CD4-positive, alpha-beta T cell treated with Interleukin-15 for 1 hour (primary cell): Measurements from ENCODE around the gene ADK.

Experiments used
- DNase-seq: peaks from one replicate; pipeline ENCODE4 v3.0.0-alpha.2; 2020

Gene ADK

DNA sequence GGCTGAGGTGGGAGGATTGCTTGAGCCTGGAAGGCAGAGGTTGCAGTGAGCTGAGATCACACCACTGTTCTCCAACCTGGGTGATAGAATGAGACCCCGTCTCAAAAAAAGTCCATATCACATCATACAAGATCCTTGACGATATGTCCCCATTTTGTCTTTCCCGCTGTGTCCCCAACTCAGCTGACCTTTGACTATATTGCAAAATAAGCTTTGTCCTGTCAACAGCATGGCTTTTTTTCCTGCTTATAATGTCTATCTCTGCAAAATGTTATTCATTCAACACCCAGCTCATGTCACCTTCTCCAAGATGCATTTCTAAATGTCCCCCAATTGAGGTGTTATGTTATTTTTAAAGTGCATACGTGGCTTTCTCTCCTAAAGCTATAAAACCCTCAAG, 539.4 kb downstream of the ADK start:
- no peak for DNase-seq

DNA sequence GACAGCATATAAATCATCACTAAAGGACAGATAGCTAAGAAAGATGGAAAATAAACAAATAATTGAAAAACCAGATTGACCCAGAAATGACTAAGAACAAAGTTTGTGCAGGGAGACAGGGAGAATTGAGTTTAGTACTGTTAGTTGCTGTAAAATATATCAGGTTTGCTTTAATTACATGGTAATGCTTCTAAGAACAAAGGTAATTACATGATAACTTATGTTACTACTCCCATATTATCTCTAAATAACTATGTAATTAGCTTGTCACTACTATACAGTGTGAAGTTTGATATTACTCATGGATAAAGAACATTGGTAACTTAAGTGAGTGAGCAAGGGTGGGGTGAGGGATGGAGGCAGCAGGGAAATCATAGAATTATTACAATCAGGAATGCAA, 540.1 kb downstream of the ADK start:
- no peak for DNase-seq

DNA sequence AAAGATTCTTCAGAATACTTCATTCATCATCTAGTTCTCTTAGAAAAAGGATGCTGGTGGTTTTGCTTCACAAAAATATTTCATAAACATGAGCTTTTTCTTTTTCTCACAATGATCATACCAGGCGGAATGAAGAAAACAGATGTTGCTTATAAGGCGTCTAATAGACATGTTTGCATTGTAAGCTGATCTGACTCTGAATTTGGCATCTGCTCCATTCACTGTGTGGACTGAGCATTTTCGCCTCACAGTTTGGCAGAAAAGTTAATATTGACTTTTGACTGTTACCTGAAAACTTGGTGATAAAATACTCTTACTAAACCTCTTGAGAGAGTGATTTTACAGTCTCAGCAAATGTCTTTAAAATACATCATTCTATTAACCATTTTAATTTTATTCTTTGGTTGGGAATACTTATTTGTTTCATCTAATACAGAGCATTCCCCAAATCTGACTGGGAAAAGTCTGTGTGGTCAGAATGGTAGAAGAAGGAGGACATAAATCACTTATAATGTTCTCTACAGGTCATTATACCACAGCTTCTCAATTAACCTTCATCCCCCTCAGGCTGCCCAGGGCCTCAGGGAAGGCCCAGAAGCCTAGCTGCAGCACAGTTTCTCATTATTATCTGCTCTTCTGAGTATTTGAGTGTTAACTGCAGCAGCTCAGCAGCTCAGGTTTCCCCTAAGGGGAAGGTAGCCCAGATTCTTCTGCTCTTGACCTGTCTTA, 553.8 kb downstream of the ADK start:
- DNase-seq = no peak

DNA sequence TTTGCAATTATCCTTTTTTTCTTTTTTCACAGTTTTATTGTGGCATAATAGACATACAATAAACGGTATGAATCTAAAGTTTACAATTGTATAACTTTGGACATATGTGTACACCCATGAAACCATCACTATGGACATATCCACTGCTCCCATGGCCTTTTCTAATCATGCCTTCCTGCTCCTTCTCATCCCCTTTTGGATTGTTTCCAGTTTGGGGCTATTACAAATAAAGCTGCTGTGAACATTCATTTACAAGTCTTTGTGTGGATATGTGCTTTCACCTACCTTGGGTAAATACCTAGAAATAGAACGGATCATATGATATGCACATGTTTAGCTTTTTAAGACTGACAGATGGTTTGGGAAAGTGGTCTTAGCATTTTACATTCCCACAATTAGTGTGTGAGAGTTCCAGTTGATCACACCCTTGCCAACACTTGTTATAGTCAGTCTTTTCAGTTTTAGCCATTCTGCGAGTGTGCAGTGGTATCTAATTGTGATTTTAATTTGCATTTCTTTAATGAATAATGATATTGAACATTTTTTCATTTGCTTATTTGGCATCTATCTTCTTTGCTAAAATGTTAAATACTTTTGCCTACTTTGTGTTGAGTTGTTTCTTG, 554.4 kb downstream of the ADK start:
- no peak for DNase-seq

DNA sequence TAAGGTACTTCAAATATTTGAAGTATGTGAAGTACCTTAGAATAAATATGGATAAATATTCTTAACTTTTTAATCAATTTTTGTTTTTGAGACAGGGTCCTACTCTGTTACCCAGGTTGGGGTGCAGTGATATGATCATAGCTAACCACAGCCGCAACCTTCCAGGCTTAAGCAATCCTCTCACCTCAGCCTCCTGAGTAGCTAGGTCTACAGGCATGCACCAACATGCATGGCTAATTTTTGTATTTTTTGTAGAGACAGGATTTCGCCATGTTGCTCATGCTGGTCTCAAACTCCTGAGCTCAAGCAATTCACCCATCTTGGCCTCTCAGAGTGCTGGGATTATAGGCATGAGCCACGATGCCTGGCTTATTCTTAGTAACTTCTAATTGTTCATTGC, 555.9 kb downstream of the ADK start:
- DNase-seq = no peak

DNA sequence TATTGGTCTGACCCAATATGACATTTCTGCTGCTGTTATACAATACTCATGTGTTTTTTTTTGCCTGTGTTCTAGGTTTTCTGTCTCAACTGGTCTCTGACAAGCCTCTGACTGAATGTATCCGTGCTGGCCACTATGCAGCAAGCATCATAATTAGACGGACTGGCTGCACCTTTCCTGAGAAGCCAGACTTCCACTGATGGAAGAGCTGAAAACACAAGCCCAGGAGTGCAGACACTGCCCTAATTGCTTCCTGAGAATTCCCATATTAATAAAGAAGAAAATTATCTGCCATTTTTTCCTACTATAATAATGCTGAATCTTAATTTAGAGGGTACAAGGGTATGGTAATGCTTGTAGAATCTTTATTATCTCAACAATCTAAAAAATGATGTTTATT, 557.2 kb downstream of the ADK start:
- no peak for DNase-seq

DNA sequence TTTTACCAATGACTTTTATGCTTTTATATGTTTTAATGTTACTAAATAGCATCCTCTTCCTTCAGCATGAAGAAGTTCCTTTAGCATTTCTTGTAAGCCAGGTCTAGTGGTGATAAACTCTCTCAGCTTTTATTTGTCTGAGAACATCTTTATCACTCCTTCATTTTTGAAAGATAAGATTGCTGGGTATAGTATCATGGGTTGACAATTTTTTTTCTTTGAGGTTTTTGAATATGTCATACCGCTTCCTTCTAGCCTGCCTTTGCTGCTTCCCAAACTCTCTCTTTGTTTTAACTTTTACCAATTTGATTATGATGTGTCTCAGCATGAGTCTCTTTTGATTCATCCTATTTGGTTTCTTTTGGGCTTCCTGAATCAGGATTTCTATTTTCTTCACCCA, 567.2 kb downstream of the ADK start:
- no peak for DNase-seq

DNA sequence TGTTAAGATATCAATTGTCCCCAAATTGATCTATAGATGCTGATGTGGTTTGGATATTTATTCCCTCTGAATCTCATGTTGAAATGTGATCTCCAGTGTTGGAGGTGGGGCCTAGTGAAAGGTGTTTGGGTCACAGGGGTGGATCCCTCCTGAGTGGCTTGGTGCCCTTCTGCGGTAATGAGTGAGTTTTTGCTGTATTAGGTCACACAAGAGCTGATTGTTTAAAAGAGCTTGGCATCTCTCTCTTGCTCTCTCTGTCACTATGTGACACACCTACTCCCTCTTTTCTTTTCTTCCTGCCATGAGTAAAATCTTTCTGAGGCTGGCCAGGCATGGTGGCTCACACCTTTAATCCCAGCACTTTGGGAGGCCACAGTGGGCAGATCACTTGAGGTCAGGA, 577.2 kb downstream of the ADK start:
- DNase-seq = no peak

DNA sequence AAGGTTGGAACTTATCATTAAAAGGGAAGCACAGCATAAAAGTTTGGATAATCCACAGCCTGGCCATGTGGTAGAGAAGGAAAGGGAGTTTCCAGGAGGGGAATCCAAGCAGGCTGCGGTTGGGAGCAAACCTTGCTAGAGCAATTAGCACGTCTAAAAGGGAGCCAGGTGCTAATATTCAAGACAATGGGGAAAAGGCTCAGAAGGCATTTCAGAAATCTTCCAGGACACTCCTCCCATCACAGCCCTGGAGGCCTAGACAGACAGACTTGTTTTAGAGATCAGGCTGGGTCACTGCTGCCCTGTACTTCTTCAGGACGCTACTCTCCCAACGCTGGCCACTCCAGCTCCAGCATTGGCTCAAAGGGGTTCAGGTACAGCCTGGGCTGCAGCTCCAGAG, 579.2 kb downstream of the ADK start:
- no peak for DNase-seq

DNA sequence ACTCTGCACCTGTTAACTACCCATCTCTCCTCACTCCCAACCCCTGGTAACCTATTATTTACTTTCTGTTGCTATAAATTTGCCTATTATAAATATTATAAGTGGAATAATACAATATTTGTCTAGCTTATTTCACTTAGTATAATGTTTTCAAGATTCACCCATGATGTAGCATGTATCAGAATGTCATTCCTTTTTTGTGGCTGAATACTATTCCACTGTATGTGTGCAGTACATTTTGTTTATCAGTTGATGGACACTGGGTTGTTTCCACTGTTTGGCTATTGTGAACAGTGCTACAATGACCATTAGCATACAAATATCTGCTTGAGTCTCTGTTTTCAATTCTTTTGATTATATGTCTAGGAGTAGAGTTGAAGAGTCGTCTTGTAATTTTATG, 582.6 kb downstream of the ADK start:
- DNase-seq = no peak

DNA sequence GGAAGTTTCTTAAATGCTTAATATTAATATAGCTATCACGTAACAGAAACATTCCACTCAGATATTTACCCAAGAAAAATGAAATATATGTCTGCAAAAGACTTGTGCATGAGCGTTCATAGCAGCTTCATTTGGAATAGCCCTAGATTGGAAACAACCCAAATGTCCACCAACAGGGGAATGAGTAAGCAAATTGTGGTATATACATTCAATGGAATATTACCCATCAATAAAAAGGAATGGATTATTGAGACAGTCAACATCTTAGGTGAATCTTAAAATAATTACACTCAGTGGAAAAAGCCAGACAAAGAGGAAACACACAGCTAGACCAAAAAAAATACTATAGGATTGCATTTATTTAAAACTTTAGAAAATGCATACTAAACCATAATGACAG, 585.0 kb downstream of the ADK start:
- no peak for DNase-seq

DNA sequence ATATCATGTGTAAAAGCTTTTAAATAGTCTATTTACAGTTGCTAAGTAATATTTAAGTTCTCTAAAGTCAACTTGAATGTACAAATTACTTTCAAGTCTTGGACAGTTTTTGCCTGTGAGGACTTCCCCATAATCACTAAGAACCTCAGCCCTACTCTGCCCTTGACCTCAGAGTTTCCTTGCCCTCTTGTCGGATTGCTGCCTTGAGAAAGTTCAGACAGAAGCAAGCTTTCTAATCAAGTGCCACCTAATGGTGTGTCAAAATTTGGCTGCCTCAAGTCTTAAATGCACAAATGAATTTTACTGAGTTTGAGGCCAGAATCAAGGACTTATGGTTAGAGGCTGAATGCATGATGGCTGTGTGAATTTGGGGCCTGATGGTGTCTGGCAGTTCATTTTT, 587.0 kb downstream of the ADK start:
- no peak for DNase-seq

DNA sequence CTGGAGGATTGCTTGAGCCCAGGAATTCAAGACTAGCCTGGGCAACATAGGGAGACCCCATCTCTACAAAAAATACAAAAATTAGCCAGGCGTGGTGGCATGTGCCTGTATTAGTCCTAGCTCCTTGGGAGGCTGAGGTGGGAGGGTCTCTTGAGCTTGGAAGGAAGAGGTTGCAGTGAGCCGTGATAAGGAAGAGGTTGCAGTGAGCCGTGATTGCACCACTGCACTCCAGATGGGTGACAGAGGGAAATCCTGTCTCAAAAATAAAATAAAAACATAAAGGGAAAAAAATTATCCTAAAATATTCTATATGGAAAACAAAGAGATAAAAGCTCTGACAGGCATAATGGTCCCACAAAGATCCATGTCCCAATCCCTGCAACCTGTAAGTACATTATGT, 587.5 kb downstream of the ADK start:
- no peak for DNase-seq

DNA sequence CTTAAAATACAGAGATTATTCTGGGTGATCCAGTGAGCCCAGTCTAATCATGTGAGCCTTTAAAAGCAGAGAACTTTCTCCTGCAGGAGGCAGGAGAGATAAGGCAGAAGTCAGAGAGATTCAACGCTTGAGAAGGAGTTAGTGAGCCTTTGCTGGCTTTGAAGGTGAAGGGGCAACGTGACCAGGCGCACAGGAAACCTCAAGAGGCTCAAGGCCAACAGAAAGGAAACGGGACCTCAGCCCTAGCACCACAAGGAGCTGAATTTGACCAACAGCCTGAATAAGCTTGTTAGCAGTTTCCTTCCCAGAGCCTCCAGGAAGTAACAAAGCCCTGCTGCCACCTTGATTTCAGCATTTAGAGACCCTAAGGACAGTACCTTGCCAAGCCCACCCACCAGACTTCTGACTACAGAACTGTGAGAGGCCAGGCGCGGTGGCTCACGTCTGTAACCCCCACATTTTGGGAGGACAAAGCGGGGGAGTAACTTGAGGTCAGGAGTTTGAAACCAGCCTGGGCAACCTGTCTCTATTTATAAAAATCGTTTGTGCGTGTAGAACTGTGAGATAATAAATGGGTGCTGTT, 588.1 kb downstream of the ADK start:
- DNase-seq = peak; percentile 37

DNA sequence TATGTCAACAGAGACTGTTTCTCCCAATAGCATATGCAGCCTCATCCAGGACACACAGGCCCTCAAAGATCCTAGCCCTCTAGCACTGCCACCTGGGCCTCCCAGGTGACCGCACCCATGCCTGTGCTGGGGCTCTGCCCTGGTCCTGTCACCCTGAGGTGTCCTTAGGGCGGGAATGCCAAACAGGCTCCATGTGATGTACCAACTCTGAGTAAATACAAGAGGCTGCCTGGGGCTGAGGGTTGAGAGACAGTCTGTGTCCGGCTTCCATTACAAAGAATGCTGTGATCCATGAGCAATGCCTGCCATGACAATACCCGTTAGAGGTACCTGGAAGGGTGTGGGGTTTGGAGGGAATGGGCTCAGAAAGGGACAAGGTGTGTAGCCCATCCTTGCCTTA, 592.4 kb downstream of the ADK start:
- no peak for DNase-seq

DNA sequence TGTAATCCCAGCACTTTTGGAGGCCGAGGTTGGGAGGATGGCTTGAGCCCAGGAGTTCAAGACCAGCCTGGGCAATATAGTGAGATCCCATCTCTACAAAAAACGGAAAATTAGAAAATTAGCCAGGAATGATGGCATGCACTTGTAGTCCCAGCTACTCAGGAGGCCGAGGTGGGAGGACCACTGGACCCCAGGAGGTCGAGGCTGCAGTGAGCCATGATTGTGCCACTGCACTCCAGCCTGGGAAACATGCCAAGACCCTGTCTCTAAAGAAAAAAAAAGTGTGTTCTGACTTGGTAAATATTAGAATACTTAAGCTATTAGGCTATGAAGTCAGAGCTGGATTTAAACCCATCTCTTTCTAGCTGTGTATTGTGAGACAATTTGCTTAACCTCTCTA, 594.4 kb downstream of the ADK start:
- DNase-seq = no peak

DNA sequence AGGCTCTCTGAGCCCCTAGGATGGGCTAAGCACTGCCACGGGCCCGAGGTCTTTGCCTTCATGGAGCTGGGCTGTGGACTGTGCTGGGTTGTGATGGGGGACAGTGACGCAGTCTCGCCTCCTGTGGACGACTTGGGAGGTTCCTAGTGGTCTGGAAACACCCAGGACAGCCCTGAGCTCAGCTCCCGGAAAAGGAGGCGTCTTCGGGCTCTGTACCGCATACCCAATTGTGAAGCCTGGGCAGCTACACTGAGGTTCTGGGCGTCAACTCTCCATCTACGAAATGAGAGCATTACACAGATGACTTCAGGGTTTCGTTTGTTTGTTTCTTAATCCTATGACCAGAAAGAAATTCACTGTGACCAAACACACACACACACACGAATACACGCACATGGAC, 595.8 kb downstream of the ADK start:
- no peak for DNase-seq

DNA sequence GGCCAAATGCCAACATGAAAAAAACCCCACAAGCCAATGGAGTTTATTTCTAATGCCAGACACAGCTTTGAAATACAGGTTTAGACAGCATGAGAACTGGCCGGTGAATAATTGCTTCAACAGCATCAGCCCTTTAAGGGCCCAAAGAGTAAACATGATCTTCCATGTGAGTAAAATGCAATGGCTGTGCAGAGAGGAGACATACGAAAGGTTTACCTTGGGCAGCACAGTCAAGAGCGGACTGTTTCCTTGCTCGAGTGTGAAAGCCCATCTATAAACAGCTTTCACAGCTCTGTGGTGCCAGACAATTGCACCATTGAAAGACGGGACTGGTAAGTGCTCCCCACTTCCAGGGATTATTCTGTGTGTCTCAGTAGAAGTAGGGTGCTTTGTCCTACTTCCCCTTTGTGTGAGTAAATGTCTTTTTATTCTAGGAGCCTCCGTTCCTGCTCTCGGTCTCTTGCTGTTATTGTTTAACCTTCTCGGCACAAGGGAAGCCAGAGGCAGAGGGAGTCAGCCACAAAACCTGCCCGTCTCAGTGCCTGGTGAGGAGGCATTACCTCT, 597.5 kb downstream of the ADK start:
- DNase-seq = no peak

DNA sequence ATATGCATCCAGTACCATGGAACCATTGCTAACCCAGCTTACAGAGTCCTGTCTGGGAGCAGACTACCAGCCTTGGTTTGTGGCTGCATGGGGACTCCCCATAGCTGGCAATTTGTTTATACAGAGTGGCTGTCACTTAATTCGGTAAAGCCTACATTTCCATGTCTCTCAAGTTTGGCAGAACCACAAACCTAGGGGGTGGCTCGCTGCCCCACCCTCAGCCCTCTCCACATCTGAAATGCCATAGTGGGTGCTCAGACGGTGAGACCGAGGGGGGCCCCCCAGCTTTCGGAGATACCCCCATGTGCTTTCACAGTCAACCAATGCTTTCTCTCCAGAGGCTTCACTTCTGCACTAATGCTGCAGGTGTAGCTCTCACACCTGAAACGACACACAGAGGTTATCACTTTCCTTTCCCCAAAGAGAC, 599.8 kb downstream of the ADK start:
- DNase-seq = no peak

DNA sequence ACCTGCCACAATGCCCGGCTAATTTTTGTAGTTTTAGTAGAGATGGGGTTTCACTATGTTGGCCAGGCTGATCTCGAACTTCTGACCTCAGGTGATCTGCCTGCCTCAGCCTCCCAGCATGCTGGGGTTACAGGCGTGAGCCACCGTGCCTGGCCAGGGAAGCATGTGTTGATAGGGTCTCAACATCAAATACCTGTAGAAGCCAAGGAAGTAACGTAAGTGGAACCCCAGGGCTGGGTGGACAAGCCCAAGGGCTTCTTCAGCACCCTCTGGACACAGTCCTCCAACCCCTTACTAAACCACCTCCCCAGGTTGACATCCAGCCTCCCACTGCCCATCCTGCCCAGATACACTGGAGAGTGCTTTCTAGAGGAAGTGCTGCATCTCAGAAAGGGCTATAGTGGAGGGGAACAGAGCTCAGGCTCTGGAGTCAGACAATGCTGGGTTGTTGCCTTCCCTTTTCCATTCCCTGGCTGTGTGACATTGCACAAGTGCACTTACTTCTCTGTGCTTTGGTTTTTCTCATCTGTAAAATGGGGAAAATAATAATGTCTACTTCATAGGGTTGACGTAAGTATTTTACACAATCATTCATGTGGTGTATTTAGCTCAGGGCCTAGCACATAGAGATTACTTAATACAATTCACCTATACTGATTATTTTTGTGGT, 601.5 kb downstream of the ADK start:
- DNase-seq = no peak

DNA sequence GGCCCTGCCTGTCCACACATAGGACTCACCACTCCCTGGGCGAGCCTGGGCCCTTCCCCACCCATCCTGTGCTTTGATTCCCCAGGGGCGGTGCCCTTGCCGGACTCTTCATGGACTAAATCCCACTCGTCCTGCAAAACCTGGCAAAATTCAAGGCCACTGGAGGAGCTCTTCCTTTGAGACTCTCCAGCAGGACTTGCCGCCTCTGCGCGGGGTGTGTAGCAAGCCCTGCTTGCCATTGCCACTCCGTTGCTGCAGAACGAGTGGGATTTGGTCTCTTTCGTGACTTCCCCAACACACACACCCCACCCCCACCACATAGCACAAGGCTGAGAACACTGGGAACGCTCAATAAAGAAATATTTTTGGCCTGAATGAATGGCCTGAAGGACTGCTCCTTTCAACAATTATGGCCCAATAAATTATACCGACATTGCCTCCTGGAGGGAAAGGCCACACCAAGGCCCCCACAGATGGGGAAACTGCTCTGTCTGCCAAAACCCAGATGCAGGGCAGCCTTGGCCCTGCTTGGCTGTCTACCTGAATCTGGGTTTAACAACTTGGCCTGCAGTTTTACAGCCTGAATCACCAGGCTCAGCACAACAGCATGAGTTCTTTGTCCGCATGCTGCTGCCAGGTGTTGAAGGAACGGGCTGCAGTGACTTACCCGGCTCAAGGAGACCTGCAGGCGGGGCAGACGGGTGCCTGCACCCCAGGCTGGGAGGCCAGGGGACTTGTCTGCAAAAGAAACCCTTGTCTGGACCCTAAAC, 602.6 kb downstream of the ADK start:
- DNase-seq = no peak

DNA sequence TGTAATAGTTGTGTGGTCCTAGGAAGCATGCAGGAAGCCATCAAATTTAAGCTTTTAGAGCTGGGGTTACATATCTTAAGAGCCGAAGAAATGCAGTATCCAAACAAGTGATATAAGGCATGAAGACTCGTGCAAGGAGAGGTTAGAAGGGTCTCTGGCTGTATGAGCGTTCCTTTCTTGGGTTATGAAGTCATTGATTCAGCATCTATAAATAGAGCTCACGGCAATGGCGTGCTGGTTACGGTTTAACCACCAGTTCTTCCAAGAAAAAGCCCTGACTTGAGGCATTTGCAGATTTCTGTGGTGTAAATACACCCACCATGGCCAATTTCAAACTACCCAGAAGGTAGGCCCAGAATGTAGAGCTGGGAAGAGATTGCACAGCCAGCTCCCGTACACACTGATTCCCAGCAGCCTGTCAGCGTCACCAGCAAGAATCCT, 603.4 kb downstream of the ADK start:
- no peak for DNase-seq

DNA sequence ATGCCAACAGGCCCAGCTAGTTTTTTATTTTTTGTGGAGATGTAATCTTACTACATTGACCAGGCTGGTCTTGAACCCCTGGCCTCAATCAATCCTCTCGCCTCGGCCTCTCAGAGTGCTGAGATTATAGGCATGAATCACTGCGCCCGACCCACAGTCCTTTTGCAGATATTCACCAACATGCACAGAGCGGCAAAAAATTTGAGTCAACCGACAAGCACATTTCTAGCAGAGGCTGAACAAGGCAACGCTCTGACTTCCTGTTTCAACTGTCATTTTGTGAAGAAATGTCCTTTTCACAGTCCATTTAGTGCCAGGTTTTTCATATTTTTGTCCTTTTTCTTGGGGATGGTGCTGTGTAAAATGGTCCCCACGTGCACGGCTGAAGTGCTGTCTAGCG, 604.3 kb downstream of the ADK start:
- no peak for DNase-seq
